ENCODE data around the gene UPP2. TPM values are rescaled to one million over a fixed set of nuclear protein-coding genes. Genes with fewer than 3 reads are reported as not detected.

Gene UPP2
- total and polyA plus RNA-seq, 2 of the 13 experiments (the other 11 are each of a cell fraction or from before 2014, with no cell fraction given) = 0.07 to 0.28 TPM

DNA sequence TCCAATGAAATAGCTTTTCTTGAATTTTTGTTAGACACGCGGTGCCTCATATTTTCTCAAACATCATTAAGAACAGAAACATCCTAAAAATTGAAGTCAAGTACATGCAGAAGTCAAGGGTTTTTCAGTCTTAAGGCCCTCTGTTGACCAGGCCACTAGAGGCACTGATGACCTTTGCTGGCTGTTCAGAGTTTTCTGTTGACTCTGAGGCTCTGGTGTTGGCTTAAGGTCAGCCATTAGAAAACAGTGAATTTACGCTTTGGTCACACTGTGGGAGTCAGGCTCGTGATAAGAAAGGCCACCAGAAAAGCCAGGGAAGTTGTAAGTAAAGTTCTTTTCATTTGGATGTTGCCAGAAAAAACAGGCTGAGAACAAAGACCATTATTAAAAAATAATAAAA is 5.8 kb upstream of the UPP2 start (continued):
- TF ChIP-seq, protein P1, sequence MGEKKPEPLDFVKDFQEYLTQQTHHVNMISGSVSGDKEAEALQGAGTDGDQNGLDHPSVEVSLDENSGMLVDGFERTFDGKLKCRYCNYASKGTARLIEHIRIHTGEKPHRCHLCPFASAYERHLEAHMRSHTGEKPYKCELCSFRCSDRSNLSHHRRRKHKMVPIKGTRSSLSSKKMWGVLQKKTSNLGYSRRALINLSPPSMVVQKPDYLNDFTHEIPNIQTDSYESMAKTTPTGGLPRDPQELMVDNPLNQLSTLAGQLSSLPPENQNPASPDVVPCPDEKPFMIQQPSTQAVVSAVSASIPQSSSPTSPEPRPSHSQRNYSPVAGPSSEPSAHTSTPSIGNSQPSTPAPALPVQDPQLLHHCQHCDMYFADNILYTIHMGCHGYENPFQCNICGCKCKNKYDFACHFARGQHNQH (CRISPR knock-in tag; IDR thresholded peaks at IDR 0.05) = peak; percentile 38; the same call in 1 of the 2 replicates
- TF ChIP-seq, protein P2, sequence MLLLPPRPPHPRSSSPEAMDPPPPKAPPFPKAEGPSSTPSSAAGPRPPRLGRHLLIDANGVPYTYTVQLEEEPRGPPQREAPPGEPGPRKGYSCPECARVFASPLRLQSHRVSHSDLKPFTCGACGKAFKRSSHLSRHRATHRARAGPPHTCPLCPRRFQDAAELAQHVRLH (CRISPR knock-in tag; IDR thresholded peaks at IDR 0.05; ENCODE audit: borderline replicate concordance, low read depth) = 0 out of 2 replicates have a peak, but pooled peaks have one; percentile 31
- peak; percentile 90 for TF ChIP-seq FOXA3 (CRISPR knock-in tag; IDR thresholded peaks at IDR 0.05)
- TF ChIP-seq CREM (IDR thresholded peaks at IDR 0.05) = peak; percentile 27; the same call in 1 of the 2 replicates
- TF ChIP-seq CREM (CRISPR knock-in tag; IDR thresholded peaks at IDR 0.05) = no peak
- TF ChIP-seq HDAC1 (CRISPR knock-in tag; IDR thresholded peaks at IDR 0.05) = peak; percentile 65; the same call in 1 of the 2 replicates
- TF ChIP-seq, protein P3, sequence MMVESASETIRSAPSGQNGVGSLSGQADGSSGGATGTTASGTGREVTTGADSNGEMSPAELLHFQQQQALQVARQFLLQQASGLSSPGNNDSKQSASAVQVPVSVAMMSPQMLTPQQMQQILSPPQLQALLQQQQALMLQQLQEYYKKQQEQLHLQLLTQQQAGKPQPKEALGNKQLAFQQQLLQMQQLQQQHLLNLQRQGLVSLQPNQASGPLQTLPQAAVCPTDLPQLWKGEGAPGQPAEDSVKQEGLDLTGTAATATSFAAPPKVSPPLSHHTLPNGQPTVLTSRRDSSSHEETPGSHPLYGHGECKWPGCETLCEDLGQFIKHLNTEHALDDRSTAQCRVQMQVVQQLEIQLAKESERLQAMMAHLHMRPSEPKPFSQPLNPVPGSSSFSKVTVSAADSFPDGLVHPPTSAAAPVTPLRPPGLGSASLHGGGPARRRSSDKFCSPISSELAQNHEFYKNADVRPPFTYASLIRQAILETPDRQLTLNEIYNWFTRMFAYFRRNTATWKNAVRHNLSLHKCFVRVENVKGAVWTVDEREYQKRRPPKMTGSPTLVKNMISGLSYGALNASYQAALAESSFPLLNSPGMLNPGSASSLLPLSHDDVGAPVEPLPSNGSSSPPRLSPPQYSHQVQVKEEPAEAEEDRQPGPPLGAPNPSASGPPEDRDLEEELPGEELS (CRISPR knock-in tag; IDR thresholded peaks at IDR 0.05) = peak; percentile 76
- no peak for TF ChIP-seq NBN (conservative IDR thresholded peaks at IDR 0.05)
- TF ChIP-seq RFXAP (CRISPR knock-in tag; IDR thresholded peaks at IDR 0.05; ENCODE audit: borderline replicate concordance) = 0 out of 2 replicates have a peak, but pooled peaks have one; percentile 14
- no peak for TF ChIP-seq ZNF737 (CRISPR knock-in tag; IDR thresholded peaks at IDR 0.05; ENCODE audit: borderline replicate concordance)
- TF ChIP-seq NFYB (CRISPR knock-in tag; IDR thresholded peaks at IDR 0.05) = no peak
- TF ChIP-seq NR2F6 (IDR thresholded peaks at IDR 0.05) = peak; percentile 93
- TF ChIP-seq NR2F6 (CRISPR knock-in tag; IDR thresholded peaks at IDR 0.05) = peak; percentile 93
- TF ChIP-seq ZMYM4 (CRISPR knock-in tag; IDR thresholded peaks at IDR 0.05) = peak; percentile 97
- TF ChIP-seq POLR2A (IDR thresholded peaks at IDR 0.05; ENCODE audit: insufficient read depth in 1 of 2, low read depth in 2 of 2, low read length in 2 of 2) = no peak
- no peak for TF ChIP-seq GZF1 (CRISPR knock-in tag; IDR thresholded peaks at IDR 0.05)
- TF ChIP-seq ARHGAP35 (CRISPR knock-in tag; IDR thresholded peaks at IDR 0.05; ENCODE audit: borderline replicate concordance) = no peak
- TF ChIP-seq HNF4A (CRISPR knock-in tag; IDR thresholded peaks at IDR 0.05) = peak; percentile 66
- peak; percentile 52; the same call in 1 of the 2 replicates for TF ChIP-seq ISL2 (CRISPR knock-in tag; IDR thresholded peaks at IDR 0.05)
- TF ChIP-seq, protein P4, sequence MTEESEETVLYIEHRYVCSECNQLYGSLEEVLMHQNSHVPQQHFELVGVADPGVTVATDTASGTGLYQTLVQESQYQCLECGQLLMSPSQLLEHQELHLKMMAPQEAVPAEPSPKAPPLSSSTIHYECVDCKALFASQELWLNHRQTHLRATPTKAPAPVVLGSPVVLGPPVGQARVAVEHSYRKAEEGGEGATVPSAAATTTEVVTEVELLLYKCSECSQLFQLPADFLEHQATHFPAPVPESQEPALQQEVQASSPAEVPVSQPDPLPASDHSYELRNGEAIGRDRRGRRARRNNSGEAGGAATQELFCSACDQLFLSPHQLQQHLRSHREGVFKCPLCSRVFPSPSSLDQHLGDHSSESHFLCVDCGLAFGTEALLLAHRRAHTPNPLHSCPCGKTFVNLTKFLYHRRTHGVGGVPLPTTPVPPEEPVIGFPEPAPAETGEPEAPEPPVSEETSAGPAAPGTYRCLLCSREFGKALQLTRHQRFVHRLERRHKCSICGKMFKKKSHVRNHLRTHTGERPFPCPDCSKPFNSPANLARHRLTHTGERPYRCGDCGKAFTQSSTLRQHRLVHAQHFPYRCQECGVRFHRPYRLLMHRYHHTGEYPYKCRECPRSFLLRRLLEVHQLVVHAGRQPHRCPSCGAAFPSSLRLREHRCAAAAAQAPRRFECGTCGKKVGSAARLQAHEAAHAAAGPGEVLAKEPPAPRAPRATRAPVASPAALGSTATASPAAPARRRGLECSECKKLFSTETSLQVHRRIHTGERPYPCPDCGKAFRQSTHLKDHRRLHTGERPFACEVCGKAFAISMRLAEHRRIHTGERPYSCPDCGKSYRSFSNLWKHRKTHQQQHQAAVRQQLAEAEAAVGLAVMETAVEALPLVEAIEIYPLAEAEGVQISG (CRISPR knock-in tag; IDR thresholded peaks at IDR 0.05) = peak; percentile 65; the same call in 1 of the 2 replicates
- TF ChIP-seq ZNF441 (CRISPR knock-in tag; IDR thresholded peaks at IDR 0.05; ENCODE audit: borderline replicate concordance) = no peak
- TF ChIP-seq, protein P5, sequence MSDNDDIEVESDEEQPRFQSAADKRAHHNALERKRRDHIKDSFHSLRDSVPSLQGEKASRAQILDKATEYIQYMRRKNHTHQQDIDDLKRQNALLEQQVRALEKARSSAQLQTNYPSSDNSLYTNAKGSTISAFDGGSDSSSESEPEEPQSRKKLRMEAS (IDR thresholded peaks at IDR 0.05) = peak; percentile 45; the same call in 1 of the 2 replicates
- 0 out of 2 replicates have a peak, but pooled peaks have one; percentile 27 for TF ChIP-seq FOSL2 (CRISPR knock-in tag; IDR thresholded peaks at IDR 0.05)
- TF ChIP-seq ERF (CRISPR knock-in tag; IDR thresholded peaks at IDR 0.05) = 0 out of 2 replicates have a peak, but pooled peaks have one; percentile 32
- peak; percentile 50; the same call in 1 of the 2 replicates for TF ChIP-seq ATF1 (CRISPR knock-in tag; IDR thresholded peaks at IDR 0.05)
- TF ChIP-seq, protein P6, sequence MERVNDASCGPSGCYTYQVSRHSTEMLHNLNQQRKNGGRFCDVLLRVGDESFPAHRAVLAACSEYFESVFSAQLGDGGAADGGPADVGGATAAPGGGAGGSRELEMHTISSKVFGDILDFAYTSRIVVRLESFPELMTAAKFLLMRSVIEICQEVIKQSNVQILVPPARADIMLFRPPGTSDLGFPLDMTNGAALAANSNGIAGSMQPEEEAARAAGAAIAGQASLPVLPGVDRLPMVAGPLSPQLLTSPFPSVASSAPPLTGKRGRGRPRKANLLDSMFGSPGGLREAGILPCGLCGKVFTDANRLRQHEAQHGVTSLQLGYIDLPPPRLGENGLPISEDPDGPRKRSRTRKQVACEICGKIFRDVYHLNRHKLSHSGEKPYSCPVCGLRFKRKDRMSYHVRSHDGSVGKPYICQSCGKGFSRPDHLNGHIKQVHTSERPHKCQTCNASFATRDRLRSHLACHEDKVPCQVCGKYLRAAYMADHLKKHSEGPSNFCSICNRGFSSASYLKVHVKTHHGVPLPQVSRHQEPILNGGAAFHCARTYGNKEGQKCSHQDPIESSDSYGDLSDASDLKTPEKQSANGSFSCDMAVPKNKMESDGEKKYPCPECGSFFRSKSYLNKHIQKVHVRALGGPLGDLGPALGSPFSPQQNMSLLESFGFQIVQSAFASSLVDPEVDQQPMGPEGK (CRISPR knock-in tag; IDR thresholded peaks at IDR 0.05) = no peak
